OCI-LY7 (cell line): Measurements from ENCODE around the gene GBA2. TPM values are rescaled to one million over a fixed set of nuclear protein-coding genes. Genes with fewer than 3 reads are reported as not detected.
A peak's percentile ranks its signal among the peaks of the same experiment; 100 is the strongest.

Experiments used
- BruUV-seq: library from RNA; stranded (reverse); fragments of 400-500 nt; replicated peaks from 2 replicates; lab custom pipeline; 2021; lab: Mats Ljungman, UMichigan
- CTCF ChIA-PET: fragments of 300-600 bp; sonication (Branson Sonifier 250); formaldehyde crosslinking; loops from one replicate; lab custom pipeline; 2022; ENCODE audit warnings: antibody characterized with exemption; ENCODE audit not compliant: unreplicated experiment; lab: Charles Lee
- POLR2A ChIA-PET: fragments of 300-600 bp; sonication (Branson Sonifier 250); formaldehyde crosslinking; loops from one replicate; lab custom pipeline; 2022; ENCODE audit warnings: antibody characterized with exemption; lab: Charles Lee
- DNase-seq: peaks from one replicate; pipeline ENCODE4 v3.0.0-alpha.2; 2015; ENCODE audit warnings: low spot score
- H2AFZ ChIP-seq: fragments of 200-600 bp; sonication (generic), shearing (Covaris generic); 2 replicates; pipeline ENCODE4 v1.6.1; 2014; ENCODE audit warnings: mild to moderate bottlenecking, antibody characterized with exemption, low read length, moderate library complexity
- H3K27ac ChIP-seq: fragments of 200-600 bp; sonication (generic); 2 replicates; pipeline ENCODE4 v1.5.1; 2014; ENCODE audit warnings: mixed run types, low read depth, mild to moderate bottlenecking, moderate library complexity, low read length, inconsistent platforms; ENCODE audit not compliant: poor library complexity, severe bottlenecking
- H3K36me3 ChIP-seq: fragments of 200-600 bp; sonication (generic); 2 replicates; pipeline ENCODE4 v1.6.1; 2014; ENCODE audit warnings: mild to moderate bottlenecking, antibody characterized with exemption, low read length, moderate library complexity, mixed read lengths; ENCODE audit not compliant: insufficient read depth
- H3K4me1 ChIP-seq: fragments of 200-600 bp; sonication (generic); 2 replicates; pipeline ENCODE4 v1.5.1; 2014; ENCODE audit warnings: mild to moderate bottlenecking, low read length; ENCODE audit not compliant: insufficient read depth, poor library complexity, severe bottlenecking
- H3K4me2 ChIP-seq: fragments of 200-600 bp; sonication (generic); 2 replicates; pipeline ENCODE4 v1.6.1; 2014; ENCODE audit warnings: mild to moderate bottlenecking, low read length
- H3K4me3 ChIP-seq: fragments of 200-600 bp; sonication (generic); 2 replicates; pipeline ENCODE4 v1.5.1; 2014; ENCODE audit warnings: mild to moderate bottlenecking, low read depth, low read length; ENCODE audit not compliant: poor library complexity, severe bottlenecking
- H3K79me2 ChIP-seq: fragments of 200-600 bp; sonication (generic); 2 replicates; pipeline ENCODE4 v1.6.1; 2016; ENCODE audit warnings: low read depth, mild to moderate bottlenecking, low read length, moderate library complexity, mixed read lengths; ENCODE audit not compliant: insufficient read depth
- H3K9me2 ChIP-seq: fragments of 200-600 bp; sonication (generic); 2 replicates; pipeline ENCODE4 v1.6.1; 2016; ENCODE audit warnings: mild to moderate bottlenecking, low read length, mixed read lengths; ENCODE audit not compliant: insufficient read depth
- H3K9me3 ChIP-seq: fragments of 200-600 bp; sonication (generic); 2 replicates; pipeline ENCODE4 v1.6.1; 2014; ENCODE audit warnings: mild to moderate bottlenecking, mixed run types, low read length, mixed read lengths
- H4K20me1 ChIP-seq: fragments of 200-600 bp; sonication (generic); 2 replicates; pipeline ENCODE4 v1.6.1; 2014; ENCODE audit warnings: mild to moderate bottlenecking, antibody characterized with exemption, low read length, moderate library complexity, mixed read lengths; ENCODE audit not compliant: insufficient read depth
- EZH2phosphoT487 ChIP-seq: fragments of 200-600 bp; sonication (generic); IDR thresholded peaks from 2 replicates; pipeline ENCODE4 v1.6.1; 2018; ENCODE audit warnings: low read depth, borderline replicate concordance, mild to moderate bottlenecking, mixed run types, antibody characterized with exemption, low read length, moderate library complexity, mixed read lengths
- intact Hi-C: fragments of 100-400 bp; cut with micrococcal nuclease; formaldehyde crosslinking; loops from one replicate; pipeline ENCODE4 v1.10.0; 2022; ENCODE audit not compliant: unreplicated experiment
- total RNA-seq, 2 experiments: library from RNA; depleted of rRNA in 1 of 2; stranded (reverse); fragments of >200 nt in 1 of 2; shearing (Covaris generic) in 1 of 2; gene quantifications; 2 replicates each; pipeline ENCODE4 v1.2.3, GENCODE V29; 2014 to 2022
- TF ChIP-seq, protein P1 (sequence below): fragments of 200-600 bp; sonication (generic); conservative IDR thresholded peaks from 2 replicates; pipeline ENCODE4 v1.5.1; 2014; ENCODE audit warnings: mild to moderate bottlenecking, antibody characterized with exemption, low read length, moderate library complexity, mixed read lengths

The GBA2 gene
- total RNA-seq, 2 experiments from 2014 or later: 66.0 to 68.2 TPM

DNA sequence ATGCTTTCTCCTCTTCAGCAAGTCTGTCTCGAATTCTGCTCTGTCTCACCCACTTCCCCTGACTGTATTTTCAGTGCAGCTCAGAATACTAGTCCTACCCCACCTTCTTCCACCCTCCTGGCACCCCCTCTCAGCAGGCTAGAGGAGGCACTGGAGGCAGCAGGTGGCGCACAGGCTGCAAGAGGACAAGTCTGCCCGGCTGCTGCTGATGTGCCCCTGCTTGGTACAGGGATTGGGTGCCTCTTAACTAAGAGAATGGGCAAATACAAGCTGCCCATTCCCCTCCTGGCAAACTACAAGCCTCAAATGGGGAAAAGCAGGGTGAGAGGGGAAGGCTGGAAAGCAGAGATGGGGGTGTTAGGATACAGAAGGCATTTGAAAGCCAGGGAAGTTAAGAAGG lies 22.1 kb downstream of the GBA2 start:
- Histone ChIP-seq H3K4me2 (peak overlapping the region; percentile 97), H2AFZ (no peak overlapping the region), H3K27ac (peak overlapping the region; percentile 46), H3K79me2 (peaks cover 51% of the 10 kb centered on the region), H3K4me1 (peaks cover 48% of the 10 kb centered on the region), H4K20me1 (peaks cover 15% of the 10 kb centered on the region; the same call in 1 of the 2 replicates), H3K36me3 (peaks cover 51% of the 10 kb centered on the region), H3K4me3 (peak overlapping the region; percentile 89), H3K9me2 (no peaks in the 10 kb centered on the region), H3K9me3 (no peaks in the 10 kb centered on the region)
- DNase-seq: peak; percentile 72
- POLR2A ChIA-PET: interaction anchor here (0.7 to 1.8 kb wide), 9 partner anchors 9 to 71 kb away, joined by 3 to 5 read pairs (median 3); partner anchors contain the start of genes GBA2 and RGP1
- no peak for TF ChIP-seq EZH2phosphoT487
- TF ChIP-seq, protein P1, sequence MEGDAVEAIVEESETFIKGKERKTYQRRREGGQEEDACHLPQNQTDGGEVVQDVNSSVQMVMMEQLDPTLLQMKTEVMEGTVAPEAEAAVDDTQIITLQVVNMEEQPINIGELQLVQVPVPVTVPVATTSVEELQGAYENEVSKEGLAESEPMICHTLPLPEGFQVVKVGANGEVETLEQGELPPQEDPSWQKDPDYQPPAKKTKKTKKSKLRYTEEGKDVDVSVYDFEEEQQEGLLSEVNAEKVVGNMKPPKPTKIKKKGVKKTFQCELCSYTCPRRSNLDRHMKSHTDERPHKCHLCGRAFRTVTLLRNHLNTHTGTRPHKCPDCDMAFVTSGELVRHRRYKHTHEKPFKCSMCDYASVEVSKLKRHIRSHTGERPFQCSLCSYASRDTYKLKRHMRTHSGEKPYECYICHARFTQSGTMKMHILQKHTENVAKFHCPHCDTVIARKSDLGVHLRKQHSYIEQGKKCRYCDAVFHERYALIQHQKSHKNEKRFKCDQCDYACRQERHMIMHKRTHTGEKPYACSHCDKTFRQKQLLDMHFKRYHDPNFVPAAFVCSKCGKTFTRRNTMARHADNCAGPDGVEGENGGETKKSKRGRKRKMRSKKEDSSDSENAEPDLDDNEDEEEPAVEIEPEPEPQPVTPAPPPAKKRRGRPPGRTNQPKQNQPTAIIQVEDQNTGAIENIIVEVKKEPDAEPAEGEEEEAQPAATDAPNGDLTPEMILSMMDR: peak; percentile 75
- CTCF ChIA-PET: interaction anchor here (0.9 to 2.2 kb wide), 6 partner anchors 22 to 111 kb away, joined by 3 to 10 read pairs (median 4); partner anchors contain the start of genes GBA2 and RGP1
- intact Hi-C loops: no loop called here
- BruUV-seq: no TSS peak

DNA sequence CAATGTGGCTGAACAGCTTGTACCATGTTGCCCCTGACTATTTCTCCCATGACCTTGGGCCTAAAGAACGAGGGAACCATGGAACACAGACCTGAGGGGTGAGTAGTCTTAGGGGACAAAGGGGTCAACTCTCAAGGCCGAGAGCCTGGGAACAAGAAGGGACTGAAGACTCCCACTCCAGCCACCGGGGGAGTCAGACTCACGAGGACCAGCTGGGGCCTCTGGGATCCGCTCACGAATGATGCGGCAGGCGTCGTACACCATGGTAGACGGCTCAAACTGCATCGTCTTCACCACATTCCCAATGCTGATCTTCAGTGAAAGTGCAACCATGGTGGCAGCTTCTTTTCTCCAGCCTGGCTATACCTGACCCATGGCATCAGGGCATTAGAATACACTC lies 23.7 kb downstream of the GBA2 start:
- Histone ChIP-seq H3K79me2 (peaks cover 37% of the 10 kb centered on the region), H3K9me2 (no peaks in the 10 kb centered on the region), H3K4me2 (no peak overlapping the region), H2AFZ (no peak overlapping the region), H4K20me1 (peaks cover 15% of the 10 kb centered on the region; the same call in 1 of the 2 replicates), H3K36me3 (peaks cover 67% of the 10 kb centered on the region), H3K9me3 (no peaks in the 10 kb centered on the region), H3K4me3 (no peak overlapping the region), H3K27ac (no peak overlapping the region), H3K4me1 (peaks cover 40% of the 10 kb centered on the region)
- TF ChIP-seq EZH2phosphoT487: no peak
- TF ChIP-seq, protein P1: no peak
- no TSS peak for BruUV-seq
- intact Hi-C loops: no loop called here
- no peak for DNase-seq
- ChIA-PET POLR2A (interaction anchor here (0.7 to 1.4 kb wide), 2 partner anchors 60 to 61 kb away, joined by 3 read pairs; partner anchors contain the start of gene ARHGEF39), CTCF (no interaction called here)

DNA sequence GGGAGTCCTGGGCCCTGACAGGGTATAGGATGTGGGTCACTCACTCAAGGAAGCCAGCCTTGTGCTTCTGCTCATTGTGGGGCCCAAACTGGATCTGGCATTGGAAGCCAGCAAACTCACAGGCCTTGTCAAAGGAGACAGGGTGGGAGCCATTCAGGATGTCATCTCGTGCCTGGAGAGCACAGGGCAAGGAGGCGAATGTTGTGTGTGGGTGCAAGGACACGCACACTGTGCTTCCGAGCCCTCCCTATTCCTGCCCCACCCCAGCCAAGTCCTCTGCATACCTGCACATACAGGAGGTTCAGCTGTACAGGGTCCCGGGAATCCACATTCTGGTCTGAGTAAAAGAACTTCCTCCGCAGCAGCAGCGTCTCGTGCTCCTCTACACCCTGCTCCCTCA lies 25.1 kb downstream of the GBA2 start:
- intact Hi-C loops: no loop called here
- peaks cover 81% of the 10 kb centered on the region for H3K36me3 ChIP-seq

More for the DNA sequence above, 25.1 kb downstream of the GBA2 start:
- POLR2A ChIA-PET: no interaction called here
- BruUV-seq: no TSS peak
- Histone ChIP-seq H3K4me3 (no peak overlapping the region), H3K9me2 (no peaks in the 10 kb centered on the region), H4K20me1 (peaks cover 4% of the 10 kb centered on the region; the same call in 1 of the 2 replicates), H3K79me2 (peaks cover 22% of the 10 kb centered on the region), H3K4me1 (peaks cover 25% of the 10 kb centered on the region), H3K4me2 (no peak overlapping the region), H2AFZ (no peak overlapping the region), H3K9me3 (no peaks in the 10 kb centered on the region), H3K27ac (no peak overlapping the region)
- CTCF ChIA-PET: interaction anchor here (0.6 kb wide), 1 partner anchor 30 kb away, joined by 4 read pairs; no protein-coding TSS in a partner anchor
- TF ChIP-seq, protein P1: no peak
- TF ChIP-seq EZH2phosphoT487: no peak
- no peak for DNase-seq
